ENCODE measurements around the gene COL18A1. TPM values are rescaled to one million over a fixed set of nuclear protein-coding genes. Genes with fewer than 3 reads are reported as not detected.

The COL18A1 gene
- total RNA-seq, 2 donors from 2014 or later: 56.2 to 229 TPM

- H3K27ac ChIP-seq: peak overlapping the region; percentile 62 to 68
- H3K9me3 ChIP-seq: no peaks in the 10 kb centered on the region
- TF ChIP-seq CTCF (IDR thresholded peaks at IDR 0.05): no peak
- no peak for TF ChIP-seq POLR2A (IDR thresholded peaks at IDR 0.05)
- no peak for TF ChIP-seq POLR2AphosphoS5 (IDR thresholded peaks at IDR 0.05)
- no peak for DNase-seq (ENCODE audit: low spot score)
- no peaks in the 10 kb centered on the region for H3K36me3 ChIP-seq
- no peaks in the 10 kb centered on the region for H3K27me3 ChIP-seq (replicated peaks; ENCODE audit: insufficient read depth)
- intact Hi-C loops (cut with DNase I): no loop called here
- 39% methylated on average over 28 of the region's 28 CpGs for WGBS
- H3K4me1 ChIP-seq (replicated peaks): no peaks in the 10 kb centered on the region
- no peak overlapping the region for H3K4me3 ChIP-seq
These were observed 66.0 kb downstream of the COL18A1 start for GRCh38 chr21:45470773-45471524.

GRCh38 chr21:45471525-45472221 lies 66.7 kb downstream of the COL18A1 start:
- intact Hi-C loops (cut with DNase I): no loop called here
- TF ChIP-seq CTCF (IDR thresholded peaks at IDR 0.05) (no peak), POLR2AphosphoS5 (IDR thresholded peaks at IDR 0.05) (no peak), POLR2A (IDR thresholded peaks at IDR 0.05) (no peak)
- no peaks in the 10 kb centered on the region for H3K36me3 ChIP-seq
- H3K27ac ChIP-seq: peak overlapping the region; percentile 62 to 68
- no peaks in the 10 kb centered on the region for H3K9me3 ChIP-seq
- 47% methylated on average over 30 of the region's 30 CpGs for WGBS
- H3K4me3 ChIP-seq: no peak overlapping the region
- H3K4me1 ChIP-seq (replicated peaks): no peaks in the 10 kb centered on the region
- no peaks in the 10 kb centered on the region for H3K27me3 ChIP-seq (replicated peaks; ENCODE audit: insufficient read depth)
- no peak for DNase-seq (ENCODE audit: low spot score)

GRCh38 chr21:45472445-45473365 lies 67.7 kb downstream of the COL18A1 start:
- H3K36me3 ChIP-seq: no peaks in the 10 kb centered on the region
- no peaks in the 10 kb centered on the region for H3K27me3 ChIP-seq (replicated peaks; ENCODE audit: insufficient read depth)
- 95% methylated on average over 37 of the region's 42 CpGs for WGBS
- H3K4me3 ChIP-seq: no peak overlapping the region
- no peaks in the 10 kb centered on the region for H3K9me3 ChIP-seq
- H3K27ac ChIP-seq: peak overlapping the region in 1 of 2 donors; percentile 62
- intact Hi-C loops (cut with DNase I): no loop called here
- no peak for DNase-seq (ENCODE audit: low spot score)
- no peaks in the 10 kb centered on the region for H3K4me1 ChIP-seq (replicated peaks)
- TF ChIP-seq CTCF (IDR thresholded peaks at IDR 0.05) (no peak), POLR2AphosphoS5 (IDR thresholded peaks at IDR 0.05) (no peak), POLR2A (IDR thresholded peaks at IDR 0.05) (no peak)

- Histone ChIP-seq H3K27me3 (replicated peaks; ENCODE audit: insufficient read depth) (no peaks in the 10 kb centered on the region), H3K36me3 (no peaks in the 10 kb centered on the region), H3K9me3 (no peaks in the 10 kb centered on the region), H3K4me1 (replicated peaks) (no peaks in the 10 kb centered on the region), H3K4me3 (no peak overlapping the region), H3K27ac (no peak overlapping the region)
- intact Hi-C loops (cut with DNase I): no loop called here
- TF ChIP-seq POLR2A (IDR thresholded peaks at IDR 0.05): no peak
- no peak for TF ChIP-seq POLR2AphosphoS5 (IDR thresholded peaks at IDR 0.05)
- TF ChIP-seq CTCF (IDR thresholded peaks at IDR 0.05): no peak
- 93% methylated on average over 24 of the region's 24 CpGs for WGBS
- DNase-seq (ENCODE audit: low spot score): no peak
These were observed 68.7 kb downstream of the COL18A1 start for GRCh38 chr21:45473496-45474322.
